IMR-90 (cell line): ENCODE data around the gene CAGE1.

Experiments used
- BHLHE40 ChIP-seq: fragments of 150-350 bp; IDR thresholded peaks from 2 replicates; pipeline ENCODE4 v1.6.1; 2016; ENCODE audit warnings: mild to moderate bottlenecking, low read depth, low read length
- CHD1 ChIP-seq: IDR thresholded peaks from 2 replicates; pipeline ENCODE4 v1.6.1; 2012; ENCODE audit warnings: low read depth, low read length, improper control_type of control experiment
- CTCF ChIP-seq: conservative IDR thresholded peaks from 2 replicates; pipeline ENCODE4 v1.5.1; 2012; ENCODE audit warnings: mild to moderate bottlenecking, low read depth, low read length, improper control_type of control experiment
- FOS ChIP-seq: fragments of 150-350 bp; IDR thresholded peaks from 2 replicates; pipeline ENCODE4 v1.6.1; 2016; ENCODE audit warnings: low read depth, low read length
- MXI1 ChIP-seq: IDR thresholded peaks from 2 replicates; pipeline ENCODE4 v1.6.1; 2012; ENCODE audit warnings: low read depth, mild to moderate bottlenecking, low read length, moderate library complexity, borderline replicate concordance
- NFE2L2 ChIP-seq: fragments of 150-350 bp; IDR thresholded peaks from 2 replicates; pipeline ENCODE4 v1.6.1; 2016; ENCODE audit warnings: low read depth, mild to moderate bottlenecking, low read length
- POLR2A ChIP-seq: IDR thresholded peaks from 2 replicates; pipeline ENCODE4 v1.6.1; 2012; ENCODE audit warnings: mild to moderate bottlenecking, low read depth, low read length
- RAD21 ChIP-seq: IDR thresholded peaks from 2 replicates; pipeline ENCODE4 v1.6.1; 2012; ENCODE audit warnings: low read length, improper control_type of control experiment
- RCOR1 ChIP-seq: IDR thresholded peaks from 2 replicates; pipeline ENCODE4 v1.6.1; 2012; ENCODE audit warnings: mild to moderate bottlenecking, low read length, improper control_type of control experiment; ENCODE audit not compliant: insufficient replicate concordance
- RFX5 ChIP-seq: IDR thresholded peaks from 2 replicates; pipeline ENCODE4 v1.8.0; 2012; ENCODE audit warnings: low read depth, mild to moderate bottlenecking, low read length, moderate library complexity
- SMC3 ChIP-seq: fragments of 150-350 bp; IDR thresholded peaks from 2 replicates; pipeline ENCODE4 v1.6.1; 2016; ENCODE audit warnings: low read depth, mild to moderate bottlenecking, antibody characterized with exemption, low read length, moderate library complexity
- USF2 ChIP-seq: fragments of 150-350 bp; IDR thresholded peaks from 2 replicates; pipeline ENCODE4 v1.6.1; 2017; ENCODE audit warnings: mild to moderate bottlenecking, antibody characterized with exemption, low read length, low read depth
- TF ChIP-seq, protein P1 (sequence below): fragments of 150-350 bp; IDR thresholded peaks from 2 replicates; pipeline ENCODE4 v1.6.1; 2016; ENCODE audit warnings: low read depth, mild to moderate bottlenecking, low read length, moderate library complexity, borderline replicate concordance

- no peak for TF ChIP-seq POLR2A
- no peak for TF ChIP-seq CTCF
- no peak for TF ChIP-seq USF2
- TF ChIP-seq FOS, result no peak
- TF ChIP-seq MXI1, result no peak
- TF ChIP-seq RFX5, result no peak
- TF ChIP-seq CHD1, result no peak
- no peak for TF ChIP-seq RCOR1
- TF ChIP-seq RAD21, result no peak
- no peak for TF ChIP-seq BHLHE40
- TF ChIP-seq NFE2L2, result no peak
- no peak for TF ChIP-seq SMC3
- TF ChIP-seq, protein P1, sequence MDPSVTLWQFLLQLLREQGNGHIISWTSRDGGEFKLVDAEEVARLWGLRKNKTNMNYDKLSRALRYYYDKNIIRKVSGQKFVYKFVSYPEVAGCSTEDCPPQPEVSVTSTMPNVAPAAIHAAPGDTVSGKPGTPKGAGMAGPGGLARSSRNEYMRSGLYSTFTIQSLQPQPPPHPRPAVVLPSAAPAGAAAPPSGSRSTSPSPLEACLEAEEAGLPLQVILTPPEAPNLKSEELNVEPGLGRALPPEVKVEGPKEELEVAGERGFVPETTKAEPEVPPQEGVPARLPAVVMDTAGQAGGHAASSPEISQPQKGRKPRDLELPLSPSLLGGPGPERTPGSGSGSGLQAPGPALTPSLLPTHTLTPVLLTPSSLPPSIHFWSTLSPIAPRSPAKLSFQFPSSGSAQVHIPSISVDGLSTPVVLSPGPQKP, result no peak
These were observed 96.8 kb downstream of the CAGE1 start for GRCh38 chr6:7292596-7293255.
